K562 (cell line): ENCODE results near the gene ZNF547. TPM values are rescaled to one million over a fixed set of nuclear protein-coding genes. Genes with fewer than 3 reads are reported as not detected.
A peak's percentile ranks its signal among the peaks of the same experiment; 100 is the strongest.

Experiments
- CBFA2T3 ChIP-seq: fragments of 450-650 bp; IDR thresholded peaks from 2 replicates; pipeline ENCODE4 v1.6.1; 2017
- RBM17 ChIP-seq: fragments of 200-400 bp; formaldehyde crosslinking; IDR thresholded peaks from 2 replicates; pipeline ENCODE4 v1.6.1; 2017; ENCODE audit warnings: low read depth, mild to moderate bottlenecking, low read length, borderline replicate concordance
- SRSF1 ChIP-seq: fragments of 200-400 bp; formaldehyde crosslinking; IDR thresholded peaks from 2 replicates; pipeline ENCODE4 v1.6.1; 2017; ENCODE audit warnings: mild to moderate bottlenecking, low read depth, low read length, moderate library complexity
- SRSF7 ChIP-seq: fragments of 200-400 bp; formaldehyde crosslinking; optimal IDR thresholded peaks from 2 replicates; pipeline ENCODE3; 2017; ENCODE audit warnings: mild to moderate bottlenecking, low read depth, low read length
- TAF7 ChIP-seq: fragments of 450-650 bp; IDR thresholded peaks from 2 replicates; pipeline ENCODE4 v1.6.1; 2016; ENCODE audit warnings: missing genetic modification characterization, missing compliant biosample characterization
- ZBTB11 ChIP-seq, 3 experiments: fragments of 200-800 bp in 1 of 3; fragments of 250-450 bp in 1 of 3; fragments of 450-650 bp in 1 of 3; sonication (Bioruptor Pico) in 1 of 3; sonication (Bioruptor generic) in 1 of 3; formaldehyde crosslinking in 1 of 3; IDR thresholded peaks; 2 replicates each; pipeline versions ENCODE4 v1.6.1 to v1.8.0; 2016 to 2022; ENCODE audit warnings: mild to moderate bottlenecking in 2 of 3, missing genetic modification characterization in 2 of 3, missing compliant biosample characterization in 1 of 3, moderate library complexity in 1 of 3
- ZKSCAN3 ChIP-seq: fragments of 250-450 bp; sonication (Bioruptor Pico); IDR thresholded peaks from 2 replicates; pipeline ENCODE4 v1.4.0; 2020
- ZNF79 ChIP-seq: fragments of 250-450 bp; sonication (Bioruptor Pico); IDR thresholded peaks from 2 replicates; pipeline ENCODE4 v1.4.0; 2020; ENCODE audit warnings: low read depth, mild to moderate bottlenecking, moderate library complexity
- polyA plus RNA-seq, 8 experiments: library from polyadenylated mRNA; depleted of rRNA in 4 of 8; stranded (reverse) in 5 of 8; unstranded in 3 of 8; fragments of >200 nt; fragmentation: Nextera tagmentation in 2 of 8; fragmentation: Illumina TruSeq in 1 of 8; extraction: Ambion mirVana in 2 of 8; extraction: Trizol in 1 of 8; gene quantifications; 2 replicates each; pipeline versions ENCODE4 v1.2.1 to v1.2.3, GENCODE V29; 2011 to 2014; ENCODE audit warnings: inconsistent platforms in 1 of 8, missing spikeins in 1 of 8
- total RNA-seq, 7 experiments: library from RNA; depleted of rRNA in 6 of 7; stranded (reverse); fragments of >200 nt in 6 of 7; fragmentation: Illumina TruSeq in 2 of 7; extraction: Trizol in 2 of 7; gene quantifications; 2 replicates each; pipeline versions ENCODE4 v1.2.1 to v1.2.3, GENCODE V29; 2011 to 2021; ENCODE audit warnings: low replicate concordance in 1 of 7
- TF ChIP-seq, protein P1 (sequence below), 2 experiments: fragments of 450-650 bp; IDR thresholded peaks; 2 replicates each; pipeline ENCODE4 v1.6.1; 2016; ENCODE audit warnings: mild to moderate bottlenecking in 2 of 2, borderline replicate concordance in 1 of 2, low read depth in 1 of 2, moderate library complexity in 1 of 2
- TF ChIP-seq, protein P2 (sequence below): sonication (generic); formaldehyde crosslinking; IDR thresholded peaks from 2 replicates; pipeline ENCODE4 v1.9.0; 2022; ENCODE audit warnings: mild to moderate bottlenecking, missing genetic modification reagents
- TF ChIP-seq, protein P3 (sequence below), 2 experiments: fragments of 450-650 bp; conservative IDR thresholded peaks; 2 replicates each; pipeline ENCODE4 v1.6.1; 2017; ENCODE audit warnings: mild to moderate bottlenecking in 2 of 2, moderate library complexity in 2 of 2

ZNF547 gene
- total and polyA plus RNA-seq, 9 of the 15 experiments (the other 6 are each of a cell fraction or from before 2014, with no cell fraction given), result 0.03 to 0.96 (median 0.30) TPM

- TF ChIP-seq, protein P1, sequence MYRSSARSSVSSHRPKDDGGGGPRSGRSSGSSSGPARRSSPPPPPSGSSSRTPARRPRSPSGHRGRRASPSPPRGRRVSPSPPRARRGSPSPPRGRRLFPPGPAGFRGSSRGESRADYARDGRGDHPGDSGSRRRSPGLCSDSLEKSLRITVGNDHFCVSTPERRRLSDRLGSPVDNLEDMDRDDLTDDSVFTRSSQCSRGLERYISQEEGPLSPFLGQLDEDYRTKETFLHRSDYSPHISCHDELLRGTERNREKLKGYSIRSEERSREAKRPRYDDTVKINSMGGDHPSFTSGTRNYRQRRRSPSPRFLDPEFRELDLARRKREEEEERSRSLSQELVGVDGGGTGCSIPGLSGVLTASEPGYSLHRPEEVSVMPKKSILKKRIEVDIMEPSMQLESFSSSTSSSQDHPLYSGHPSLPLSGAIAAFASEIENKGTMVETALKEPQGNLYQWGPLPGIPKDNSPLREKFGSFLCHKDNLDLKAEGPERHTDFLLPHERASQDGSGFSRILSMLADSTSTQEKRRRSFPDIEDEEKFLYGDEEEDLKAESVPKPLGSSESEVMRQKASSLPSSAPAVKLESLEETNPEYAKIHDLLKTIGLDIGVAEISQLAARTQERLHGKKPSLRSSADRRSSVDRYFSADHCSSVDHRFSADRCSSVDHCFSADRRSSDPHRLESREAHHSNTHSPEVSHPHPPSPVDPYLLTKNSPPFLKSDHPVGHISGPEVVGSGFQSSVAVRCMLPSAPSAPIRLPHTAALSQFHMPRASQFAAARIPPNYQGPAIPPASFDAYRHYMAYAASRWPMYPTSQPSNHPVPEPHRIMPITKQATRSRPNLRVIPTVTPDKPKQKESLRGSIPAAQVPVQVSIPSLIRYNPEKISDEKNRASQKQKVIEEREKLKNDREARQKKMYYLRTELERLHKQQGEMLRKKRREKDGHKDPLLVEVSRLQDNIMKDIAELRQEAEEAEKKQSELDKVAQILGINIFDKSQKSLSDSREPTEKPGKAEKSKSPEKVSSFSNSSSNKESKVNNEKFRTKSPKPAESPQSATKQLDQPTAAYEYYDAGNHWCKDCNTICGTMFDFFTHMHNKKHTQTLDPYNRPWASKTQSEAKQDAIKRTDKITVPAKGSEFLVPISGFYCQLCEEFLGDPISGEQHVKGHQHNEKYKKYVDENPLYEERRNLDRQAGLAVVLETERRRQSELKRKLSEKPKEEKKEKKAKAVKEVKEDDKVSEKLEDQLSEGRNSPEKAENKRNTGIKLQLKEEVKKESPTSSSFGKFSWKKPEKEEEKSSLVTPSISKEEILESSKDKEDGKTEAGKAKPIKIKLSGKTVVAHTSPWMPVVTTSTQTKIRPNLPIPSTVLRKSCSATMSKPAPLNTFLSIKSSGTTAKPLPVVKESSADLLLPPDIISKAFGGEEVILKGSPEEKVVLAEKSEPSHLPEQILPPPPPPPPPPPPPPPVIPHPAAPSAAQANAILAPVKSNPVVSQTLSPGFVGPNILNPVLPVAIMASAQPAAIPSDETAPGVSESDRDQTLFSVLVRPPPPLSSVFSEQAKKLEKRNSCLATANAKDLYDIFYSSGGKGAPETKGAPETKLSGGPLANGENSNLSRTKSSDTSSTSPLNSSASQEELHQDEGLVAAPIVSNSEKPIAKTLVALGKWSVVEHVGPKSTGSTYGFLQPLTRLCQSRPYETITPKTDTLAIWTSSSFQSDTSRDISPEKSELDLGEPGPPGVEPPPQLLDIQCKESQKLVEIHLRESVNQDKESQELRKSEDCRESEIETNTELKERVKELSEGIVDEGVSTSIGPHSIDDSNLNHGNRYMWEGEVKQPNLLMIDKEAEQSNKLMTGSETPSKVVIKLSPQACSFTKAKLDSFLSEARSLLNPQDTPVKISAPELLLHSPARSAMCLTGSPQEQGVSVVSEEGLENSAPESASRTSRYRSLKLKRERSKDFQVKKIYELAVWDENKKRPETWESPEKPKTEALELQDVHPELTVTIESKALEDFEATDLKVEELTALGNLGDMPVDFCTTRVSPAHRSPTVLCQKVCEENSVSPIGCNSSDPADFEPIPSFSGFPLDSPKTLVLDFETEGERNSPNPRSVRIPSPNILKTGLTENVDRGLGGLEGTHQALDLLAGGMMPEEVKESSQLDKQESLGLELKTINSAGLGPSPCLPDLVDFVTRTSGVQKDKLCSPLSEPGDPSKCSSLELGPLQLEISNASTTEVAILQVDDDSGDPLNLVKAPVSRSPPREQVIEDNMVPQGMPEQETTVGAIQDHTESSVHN (IDR thresholded peaks at IDR 0.05; ENCODE audit: borderline replicate concordance in 1 of 2, low read depth in 1 of 2), result no peak
- TF ChIP-seq ZNF79, result no peak
- TF ChIP-seq TAF7, result 0 out of 2 replicates have a peak, but pooled peaks have one; percentile 36
- 0 out of 2 replicates have a peak, but pooled peaks have one; percentile 10 for TF ChIP-seq SRSF1
- TF ChIP-seq, protein P2, sequence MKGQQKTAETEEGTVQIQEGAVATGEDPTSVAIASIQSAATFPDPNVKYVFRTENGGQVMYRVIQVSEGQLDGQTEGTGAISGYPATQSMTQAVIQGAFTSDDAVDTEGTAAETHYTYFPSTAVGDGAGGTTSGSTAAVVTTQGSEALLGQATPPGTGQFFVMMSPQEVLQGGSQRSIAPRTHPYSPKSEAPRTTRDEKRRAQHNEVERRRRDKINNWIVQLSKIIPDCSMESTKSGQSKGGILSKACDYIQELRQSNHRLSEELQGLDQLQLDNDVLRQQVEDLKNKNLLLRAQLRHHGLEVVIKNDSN, result peak; percentile 33; the same call in 1 of the 2 replicates
- TF ChIP-seq, protein P3, sequence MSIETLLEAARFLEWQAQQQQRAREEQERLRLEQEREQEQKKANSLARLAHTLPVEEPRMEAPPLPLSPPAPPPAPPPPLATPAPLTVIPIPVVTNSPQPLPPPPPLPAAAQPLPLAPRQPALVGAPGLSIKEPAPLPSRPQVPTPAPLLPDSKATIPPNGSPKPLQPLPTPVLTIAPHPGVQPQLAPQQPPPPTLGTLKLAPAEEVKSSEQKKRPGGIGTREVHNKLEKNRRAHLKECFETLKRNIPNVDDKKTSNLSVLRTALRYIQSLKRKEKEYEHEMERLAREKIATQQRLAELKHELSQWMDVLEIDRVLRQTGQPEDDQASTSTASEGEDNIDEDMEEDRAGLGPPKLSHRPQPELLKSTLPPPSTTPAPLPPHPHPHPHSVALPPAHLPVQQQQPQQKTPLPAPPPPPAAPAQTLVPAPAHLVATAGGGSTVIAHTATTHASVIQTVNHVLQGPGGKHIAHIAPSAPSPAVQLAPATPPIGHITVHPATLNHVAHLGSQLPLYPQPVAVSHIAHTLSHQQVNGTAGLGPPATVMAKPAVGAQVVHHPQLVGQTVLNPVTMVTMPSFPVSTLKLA (conservative IDR thresholded peaks at IDR 0.05), result peak; percentile 75 to 79
- no peak for TF ChIP-seq ZKSCAN3 (CRISPR knock-in tag)
- no peak for TF ChIP-seq ZBTB11 (CRISPR knock-in tag; IDR thresholded peaks at IDR 0.05)
- no peak for TF ChIP-seq SRSF7
- TF ChIP-seq CBFA2T3, result no peak
- no peak for TF ChIP-seq RBM17
Observed at GRCh38 chr19:57410877-57411671, 47.7 kb downstream of the ZNF547 start, which contains the start of gene ZNF17 (continued).
